ENCODE data around the gene CA5A. TPM values are rescaled to one million over a fixed set of nuclear protein-coding genes. Genes with fewer than 3 reads are reported as not detected.

Gene CA5A
- total and polyA plus RNA-seq, 2 of the 13 experiments (the other 11 are each of a cell fraction or from before 2014, with no cell fraction given), result 66.8 to 106 TPM

GRCh38 chr16:87949071-87949744 is 12.9 kb upstream of the CA5A start (continued):
- TF ChIP-seq ZBTB21 (CRISPR knock-in tag; IDR thresholded peaks at IDR 0.05) (peak; percentile 46), ZNF142 (CRISPR knock-in tag; IDR thresholded peaks at IDR 0.05) (0 out of 2 replicates have a peak, but pooled peaks have one; percentile 51), CBFB (CRISPR knock-in tag; IDR thresholded peaks at IDR 0.05) (0 out of 2 replicates have a peak, but pooled peaks have one; percentile 43), ARID5B (CRISPR knock-in tag; IDR thresholded peaks at IDR 0.05) (peak; percentile 12; the same call in 1 of the 2 replicates), CSRNP1 (CRISPR knock-in tag; IDR thresholded peaks at IDR 0.05) (peak; percentile 87; the same call in 1 of the 2 replicates), BCL3 (CRISPR knock-in tag; IDR thresholded peaks at IDR 0.05) (no peak), MXD1 (CRISPR knock-in tag; IDR thresholded peaks at IDR 0.05) (0 out of 2 replicates have a peak, but pooled peaks have one; percentile 49), CREBL2 (CRISPR knock-in tag; IDR thresholded peaks at IDR 0.05; ENCODE audit: borderline replicate concordance) (no peak), STAT6 (CRISPR knock-in tag; IDR thresholded peaks at IDR 0.05; ENCODE audit: borderline replicate concordance) (0 out of 2 replicates have a peak, but pooled peaks have one; percentile 42), SOX5 (CRISPR knock-in tag; IDR thresholded peaks at IDR 0.05; ENCODE audit: borderline replicate concordance) (0 out of 2 replicates have a peak, but pooled peaks have one; percentile 27)
